Transverse colon (tissue), 3 donors: ENCODE measurements around the gene SNX13.

Experiments used
- CTCF ChIP-seq, 5 experiments: fragments of 200-600 bp in 3 of 5; fragments of 450-650 bp in 2 of 5; sonication (generic) in 3 of 5; IDR thresholded peaks; 1 replicate in 2 of 5; 2 replicates in 3 of 5; pipeline ENCODE4 v1.5.1; 2016 to 2017; ENCODE audit warnings: antibody characterized with exemption in 5 of 5, inconsistent platforms in 3 of 5, mild to moderate bottlenecking in 2 of 5, moderate library complexity in 1 of 5
- POLR2A ChIP-seq: fragments of 450-650 bp; IDR thresholded peaks from one replicate; pipeline ENCODE4 v1.6.1; 2016; ENCODE audit warnings: antibody characterized with exemption, mild to moderate bottlenecking, moderate library complexity

DNA sequence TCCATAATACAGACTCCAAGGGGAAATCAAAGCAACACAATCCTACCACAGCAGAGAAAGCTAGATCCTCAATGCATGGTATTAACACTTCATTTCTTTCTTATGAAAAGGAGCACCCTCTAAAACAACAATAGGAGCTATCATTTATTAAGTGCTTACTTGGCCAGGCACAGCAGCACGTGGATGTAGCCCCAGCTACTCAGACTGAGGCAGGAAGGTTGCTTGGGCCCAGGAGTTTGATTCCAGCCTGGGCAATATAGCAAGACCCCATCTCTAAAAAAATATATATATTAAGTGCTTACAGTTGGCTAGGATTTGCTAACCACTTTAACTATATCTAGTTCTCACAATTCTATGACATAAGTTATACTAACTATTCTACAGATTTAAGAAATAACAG, 12.2 kb downstream of the SNX13 start:
- TF ChIP-seq CTCF (IDR thresholded peaks at IDR 0.05) (no peak), POLR2A (no peak)
